Lung (tissue), 12 donors: ENCODE measurements around the gene RBFOX2. TPM values are rescaled to one million over a fixed set of nuclear protein-coding genes. Genes with fewer than 3 reads are reported as not detected.
"Not testable (repeated sequence)": the region's sequence is repeated elsewhere in the genome, so short reads cannot be mapped to it uniquely, and the experiment has no call there.

Experiments used
- ATAC-seq: fragments of 200-7000 bp; cut with Tn5 transposase; one replicate; pipeline ENCODE4 v1.9.1; 2020; ENCODE audit warnings: moderate number of reproducible peaks; ENCODE audit not compliant: insufficient read depth, low FRiP score
- DNase-seq, 3 donors: peaks; one replicate each; pipeline ENCODE4 v3.0.0-alpha.2; 2013 to 2017
- H3K27ac ChIP-seq, 2 donors: one replicate each; pipeline ENCODE4 v1.5.1; 2013; ENCODE audit warnings: mild to moderate bottlenecking in 2 of 2, moderate library complexity in 2 of 2, control low read depth in 1 of 2, inconsistent platforms in 1 of 2, low read depth in 1 of 2, low read length in 1 of 2
- H3K27me3 ChIP-seq, 3 donors: one replicate each; pipeline ENCODE4 v1.5.1; 2013; ENCODE audit warnings: low read length in 2 of 3; ENCODE audit not compliant: control insufficient read depth in 3 of 3, insufficient read depth in 3 of 3
- H3K36me3 ChIP-seq, 4 donors: one replicate each; pipeline ENCODE4 v1.5.1; 2013; ENCODE audit warnings: low read length in 4 of 4, mild to moderate bottlenecking in 1 of 4, moderate library complexity in 1 of 4; ENCODE audit not compliant: control insufficient read depth in 4 of 4, insufficient read depth in 4 of 4
- H3K4me1 ChIP-seq, 5 donors: one replicate each; pipeline ENCODE4 v1.5.1; 2013; ENCODE audit warnings: low read length in 5 of 5, mild to moderate bottlenecking in 2 of 5, moderate library complexity in 1 of 5; ENCODE audit not compliant: control insufficient read depth in 5 of 5, insufficient read depth in 5 of 5
- H3K4me3 ChIP-seq: one replicate; pipeline ENCODE4 v1.5.1; 2013; ENCODE audit warnings: mild to moderate bottlenecking, control low read depth, moderate library complexity
- H3K9ac ChIP-seq, 2 donors: one replicate each; pipeline ENCODE4 v1.5.1; 2013; ENCODE audit warnings: low read length in 2 of 2, control low read depth in 1 of 2; ENCODE audit not compliant: insufficient read depth in 1 of 2
- H3K9me3 ChIP-seq, 4 donors: one replicate each; pipeline ENCODE4 v1.5.1; 2013; ENCODE audit warnings: low read length in 3 of 4, mild to moderate bottlenecking in 1 of 4, moderate library complexity in 1 of 4; ENCODE audit not compliant: control insufficient read depth in 4 of 4, insufficient read depth in 3 of 4
- CTCF ChIP-seq: IDR thresholded peaks from 2 replicates; pipeline ENCODE4 v1.5.1; 2012; ENCODE audit warnings: mild to moderate bottlenecking; ENCODE audit errors: control extremely low read depth, extremely low read depth
- WGBS, 2 donors: extraction: QIAGEN DNeasy Blood & Tissue Kit; methylation state at CpG; one replicate each; pipeline ENCODE4 v1.1.7; 2013; 5-methylcytosine and 5-hydroxymethylcytosine counted together
- polyA plus RNA-seq, 2 donors: library from polyadenylated mRNA; stranded (reverse); fragments of 200-250 nt; gene quantifications; one replicate each; pipeline ENCODE4 v1.2.1, GENCODE V29; 2013
- total RNA-seq, 2 donors: library from RNA; depleted of rRNA in 1 of 2; stranded (reverse); fragments of >200 nt in 1 of 2; gene quantifications; one replicate each; pipeline ENCODE4 v1.2.1, GENCODE V29; 2014 to 2021
- donor health status: control.
- donor health status: control.
- donor health status: Bipolar disorder and iron deficiency.
- donor health status: healthy.
- donor health status: DM: yes; HTN: yes; CAD: no.

RBFOX2 gene
- total and polyA plus RNA-seq, 4 donors: 16.5 to 195 (median 43.3) TPM

GRCh38 chr22:36048911-36049677, 20.5 kb upstream of the RBFOX2 start:
- TF ChIP-seq CTCF: no peak

GRCh38 chr22:36044517-36044916, 15.9 kb upstream of the RBFOX2 start:
- 93 to 94% methylated on average over 3 of the region's 3 CpGs for WGBS, 2 donors
- not testable (repeated sequence) for H3K4me1 ChIP-seq, H3K36me3 ChIP-seq, H3K27ac ChIP-seq, H3K4me3 ChIP-seq, H3K9ac ChIP-seq, H3K9me3 ChIP-seq, ATAC-seq, H3K27me3 ChIP-seq, DNase-seq

More at GRCh38 chr22:36048911-36049677, 20.5 kb upstream of the RBFOX2 start:
- Histone ChIP-seq H3K9ac (no peak overlapping the region), H3K27me3 (no peaks in the 10 kb centered on the region), H3K27ac (no peak overlapping the region), H3K4me1 (peaks cover 0 to 2% (median 0%) of the 10 kb centered on the region in 5 donors), H3K4me3 (no peak overlapping the region), H3K9me3 (no peaks in the 10 kb centered on the region), H3K36me3 (no peaks in the 10 kb centered on the region)
- no peak for ATAC-seq
- DNase-seq: no peak
- 93 to 95% methylated on average over 11 of the region's 11 CpGs for WGBS, 2 donors

- H3K9ac ChIP-seq: no peak overlapping the region
- WGBS, 2 donors: 91 to 98% methylated on average over 5 of the region's 5 CpGs
- DNase-seq (no peak), ATAC-seq (no peak)
- peaks cover 0 to 2% (median 0%) of the 10 kb centered on the region in 4 donors for H3K9me3 ChIP-seq
- peaks cover 0 to under 1% (median 0%) of the 10 kb centered on the region in 5 donors for H3K4me1 ChIP-seq
- no peaks in the 10 kb centered on the region for H3K36me3 ChIP-seq
- H3K4me3 ChIP-seq: no peak overlapping the region
- TF ChIP-seq CTCF: no peak
- H3K27ac ChIP-seq: no peak overlapping the region
- H3K27me3 ChIP-seq: no peaks in the 10 kb centered on the region
Measured at GRCh38 chr22:36042240-36042639, 13.6 kb upstream of the RBFOX2 start.

- Histone ChIP-seq H3K9ac (no peak overlapping the region), H3K27ac (no peak overlapping the region), H3K27me3 (no peaks in the 10 kb centered on the region), H3K4me1 (peaks cover 0 to 4% (median 0%) of the 10 kb centered on the region in 5 donors), H3K4me3 (no peak overlapping the region), H3K9me3 (peaks cover 0 to 2% (median 0%) of the 10 kb centered on the region in 4 donors), H3K36me3 (no peaks in the 10 kb centered on the region)
- DNase-seq (no peak), ATAC-seq (no peak)
- TF ChIP-seq CTCF: no peak
- 89 to 98% methylated on average over 3 of the region's 3 CpGs for WGBS, 2 donors
Measured at GRCh38 chr22:36039125-36039524, 10.5 kb upstream of the RBFOX2 start.
